Ectodermal cell (in vitro differentiated cells): Measurements from ENCODE around the gene ZNF608.

Experiments used
- H3K27ac ChIP-seq: 2 replicates; pipeline ENCODE4 v1.7.0; 2013; ENCODE audit warnings: mild to moderate bottlenecking, low read depth, low read length; ENCODE audit not compliant: insufficient read depth, poor library complexity, severe bottlenecking
- H3K27me3 ChIP-seq: 2 replicates; pipeline ENCODE4 v1.7.0; 2013; ENCODE audit warnings: mild to moderate bottlenecking, low read length; ENCODE audit not compliant: insufficient read depth, control insufficient read depth, poor library complexity, severe bottlenecking
- H3K36me3 ChIP-seq: one replicate; pipeline ENCODE4 v1.7.0; 2013; ENCODE audit warnings: low read length; ENCODE audit not compliant: control insufficient read depth, insufficient read depth
- H3K4me1 ChIP-seq: one replicate; pipeline ENCODE4 v1.7.0; 2013; ENCODE audit warnings: low read length; ENCODE audit not compliant: control insufficient read depth, insufficient read depth
- H3K4me3 ChIP-seq: 2 replicates; pipeline ENCODE4 v1.7.0; 2013; ENCODE audit warnings: low read depth, low read length, control low read depth; ENCODE audit not compliant: insufficient read depth
- H3K9me3 ChIP-seq: 2 replicates; pipeline ENCODE4 v1.7.0; 2013; ENCODE audit warnings: mild to moderate bottlenecking, low read length, moderate library complexity; ENCODE audit not compliant: control insufficient read depth
- WGBS, 2 experiments: methylation state at CpG; one replicate each; pipeline ENCODE4 v1.1.7; 2013; ENCODE audit warnings: missing lambda C conversion rate in 2 of 2; 5-methylcytosine and 5-hydroxymethylcytosine counted together

Gene ZNF608

GRCh38 chr5:124728968-124729332 is 17.5 kb downstream of the ZNF608 start:
- no peak overlapping the region for H3K27ac ChIP-seq
- peaks cover 32% of the 10 kb centered on the region for H3K4me1 ChIP-seq
- H3K27me3 ChIP-seq: no peaks in the 10 kb centered on the region

GRCh38 chr5:124728331-124728967 is 18.0 kb downstream of the ZNF608 start:
- WGBS, 2 experiments: 94 to 95% methylated on average over 5 of the region's 5 CpGs
- Histone ChIP-seq H3K9me3 (no peaks in the 10 kb centered on the region), H3K27me3 (no peaks in the 10 kb centered on the region), H3K36me3 (peaks cover 3% of the 10 kb centered on the region), H3K4me1 (peaks cover 28% of the 10 kb centered on the region), H3K27ac (no peak overlapping the region), H3K4me3 (no peak overlapping the region)

More at GRCh38 chr5:124728968-124729332, 17.5 kb downstream of the ZNF608 start:
- 87 to 93% methylated on average over 5 of the region's 5 CpGs for WGBS, 2 experiments
- H3K4me3 ChIP-seq: no peak overlapping the region
- no peaks in the 10 kb centered on the region for H3K9me3 ChIP-seq
- H3K36me3 ChIP-seq: peaks cover 3% of the 10 kb centered on the region

GRCh38 chr5:124726631-124727362 is 19.6 kb downstream of the ZNF608 start:
- Histone ChIP-seq H3K4me1 (peaks cover 15% of the 10 kb centered on the region), H3K9me3 (no peaks in the 10 kb centered on the region), H3K36me3 (peaks cover 3% of the 10 kb centered on the region), H3K27ac (no peak overlapping the region), H3K27me3 (no peaks in the 10 kb centered on the region), H3K4me3 (no peak overlapping the region)
- whole genome bisulfite sequencing, 2 experiments: 94 to 97% methylated on average over 5 of the region's 5 CpGs

- Histone ChIP-seq H3K27ac (no peak overlapping the region), H3K4me3 (no peak overlapping the region), H3K36me3 (peaks cover 3% of the 10 kb centered on the region), H3K9me3 (no peaks in the 10 kb centered on the region), H3K27me3 (no peaks in the 10 kb centered on the region), H3K4me1 (peaks cover 23% of the 10 kb centered on the region)
- WGBS, 2 experiments: 89 to 92% methylated on average over 4 of the region's 4 CpGs
Observed at GRCh38 chr5:124725622-124726258, 20.7 kb downstream of the ZNF608 start.

GRCh38 chr5:124725040-124725434 is 21.4 kb downstream of the ZNF608 start:
- Histone ChIP-seq H3K36me3 (peaks cover 3% of the 10 kb centered on the region), H3K27me3 (no peaks in the 10 kb centered on the region), H3K27ac (no peak overlapping the region), H3K4me1 (peaks cover 23% of the 10 kb centered on the region), H3K4me3 (no peak overlapping the region), H3K9me3 (no peaks in the 10 kb centered on the region)
- 75 to 82% methylated on average over 2 of the region's 4 CpGs for whole genome bisulfite sequencing, 2 experiments

- Histone ChIP-seq H3K27ac (no peak overlapping the region), H3K36me3 (peaks cover 3% of the 10 kb centered on the region), H3K9me3 (no peaks in the 10 kb centered on the region), H3K4me1 (peaks cover 23% of the 10 kb centered on the region), H3K27me3 (no peaks in the 10 kb centered on the region), H3K4me3 (no peak overlapping the region)
- 90 to 96% methylated on average over 5 to 6 of the region's 6 CpGs for WGBS, 2 experiments
Observed at GRCh38 chr5:124724357-124725039, 21.9 kb downstream of the ZNF608 start.

- peaks cover 19% of the 10 kb centered on the region for H3K4me1 ChIP-seq
- H3K4me3 ChIP-seq: no peak overlapping the region
- 76 to 89% methylated on average over 8 of the region's 8 CpGs for WGBS, 2 experiments
- H3K27ac ChIP-seq: no peak overlapping the region
- H3K9me3 ChIP-seq: no peaks in the 10 kb centered on the region
- H3K27me3 ChIP-seq: no peaks in the 10 kb centered on the region
- no peaks in the 10 kb centered on the region for H3K36me3 ChIP-seq
Observed at GRCh38 chr5:124721229-124721735, 25.2 kb downstream of the ZNF608 start.

- no peak overlapping the region for H3K27ac ChIP-seq
- 90 to 96% methylated on average over 1 to 4 of the region's 4 CpGs for WGBS, 2 experiments
- no peaks in the 10 kb centered on the region for H3K27me3 ChIP-seq
- no peak overlapping the region for H3K4me3 ChIP-seq
- H3K36me3 ChIP-seq: no peaks in the 10 kb centered on the region
- no peaks in the 10 kb centered on the region for H3K9me3 ChIP-seq
- peaks cover 14% of the 10 kb centered on the region for H3K4me1 ChIP-seq
Observed at GRCh38 chr5:124720593-124720992, 25.8 kb downstream of the ZNF608 start.

- Histone ChIP-seq H3K36me3 (no peaks in the 10 kb centered on the region), H3K9me3 (no peaks in the 10 kb centered on the region), H3K4me1 (peaks cover 13% of the 10 kb centered on the region), H3K4me3 (no peak overlapping the region), H3K27ac (no peak overlapping the region), H3K27me3 (no peaks in the 10 kb centered on the region)
- 88 to 89% methylated on average over 4 of the region's 4 CpGs for WGBS, 2 experiments
Observed at GRCh38 chr5:124719113-124719967, 27.1 kb downstream of the ZNF608 start.
